ENCODE results near the gene GMCL2.
"Not testable (repeated sequence)": the region's sequence is repeated elsewhere in the genome, so short reads cannot be mapped to it uniquely, and the experiment has no call there.

The GMCL2 gene

GRCh38 chr5:178187014-178187413 is at the start of gene GMCL2:
GMCL2 (minus strand) TSS chr5:178187371; CDS start chr5:178187299, 72 bp downstream.
- TF ChIP-seq POLR2A (IDR thresholded peaks at IDR 0.05; ENCODE audit: low read depth, low read length): no peak
- FAIRE-seq (no peak), DNase-seq (ENCODE audit: insufficient read length, low spot score) (no peak)

- DNase-seq (ENCODE audit: insufficient read length, low spot score) (no peak), FAIRE-seq (no peak)
- TF ChIP-seq POLR2A (IDR thresholded peaks at IDR 0.05; ENCODE audit: low read depth, low read length): no peak
Observed at GRCh38 chr5:178236679-178237078, 49.5 kb upstream of the GMCL2 start.

GRCh38 chr5:178236126-178236525 is 49.0 kb upstream of the GMCL2 start:
- FAIRE-seq (no peak), DNase-seq (ENCODE audit: insufficient read length, low spot score) (no peak)
- TF ChIP-seq POLR2A (IDR thresholded peaks at IDR 0.05; ENCODE audit: low read depth, low read length): no peak

- FAIRE-seq (no peak), DNase-seq (ENCODE audit: insufficient read length, low spot score) (no peak)
- TF ChIP-seq POLR2A (IDR thresholded peaks at IDR 0.05; ENCODE audit: low read depth, low read length): no peak
Observed at GRCh38 chr5:178235588-178235974, 48.4 kb upstream of the GMCL2 start.

- FAIRE-seq: no peak
- no peak for TF ChIP-seq POLR2A (IDR thresholded peaks at IDR 0.05; ENCODE audit: low read depth, low read length)
- DNase-seq (ENCODE audit: insufficient read length, low spot score): peak; percentile 83
Observed at GRCh38 chr5:178234750-178235587, 47.8 kb upstream of the GMCL2 start.

GRCh38 chr5:178234121-178234749 is 47.1 kb upstream of the GMCL2 start:
- no peak for FAIRE-seq
- no peak for DNase-seq (ENCODE audit: insufficient read length, low spot score)
- no peak for TF ChIP-seq POLR2A (IDR thresholded peaks at IDR 0.05; ENCODE audit: low read depth, low read length)

GRCh38 chr5:178232920-178233429 is 45.8 kb upstream of the GMCL2 start:
- DNase-seq (ENCODE audit: insufficient read length, low spot score): no peak
- TF ChIP-seq POLR2A (IDR thresholded peaks at IDR 0.05; ENCODE audit: low read depth, low read length): no peak
- FAIRE-seq: no peak

GRCh38 chr5:178232124-178232919 is 45.2 kb upstream of the GMCL2 start, which contains the start of gene PHYKPL:
PHYKPL (minus strand) TSS chr5:178232802; CDS start chr5:178232550, 252 bp downstream.
- TF ChIP-seq POLR2A (IDR thresholded peaks at IDR 0.05; ENCODE audit: low read depth, low read length): peak; percentile 61; the same call in 1 of the 2 replicates
- FAIRE-seq: no peak
- DNase-seq (ENCODE audit: insufficient read length, low spot score): peak; percentile 82

GRCh38 chr5:178231539-178232123 is 44.5 kb upstream of the GMCL2 start:
- FAIRE-seq: no peak
- no peak for TF ChIP-seq POLR2A (IDR thresholded peaks at IDR 0.05; ENCODE audit: low read depth, low read length)
- DNase-seq (ENCODE audit: insufficient read length, low spot score): no peak

- TF ChIP-seq POLR2A (IDR thresholded peaks at IDR 0.05; ENCODE audit: low read depth, low read length): no peak
- no peak for DNase-seq (ENCODE audit: insufficient read length, low spot score)
- no peak for FAIRE-seq
Observed at GRCh38 chr5:178230879-178231538, 43.8 kb upstream of the GMCL2 start.

- TF ChIP-seq POLR2A (IDR thresholded peaks at IDR 0.05; ENCODE audit: low read depth, low read length): no peak
- no peak for DNase-seq (ENCODE audit: insufficient read length, low spot score)
- no peak for FAIRE-seq
Observed at GRCh38 chr5:178229861-178230260, 42.7 kb upstream of the GMCL2 start.

GRCh38 chr5:178229111-178229510 is 41.9 kb upstream of the GMCL2 start:
- DNase-seq (ENCODE audit: insufficient read length, low spot score); FAIRE-seq: not testable (repeated sequence)

- no peak for DNase-seq (ENCODE audit: insufficient read length, low spot score)
- FAIRE-seq: no peak
- TF ChIP-seq POLR2A (IDR thresholded peaks at IDR 0.05; ENCODE audit: low read depth, low read length): no peak
Observed at GRCh38 chr5:178228609-178229008, 41.4 kb upstream of the GMCL2 start.
